Measurements from ENCODE around the gene TFAP2E. TPM values are rescaled to one million over a fixed set of nuclear protein-coding genes. Genes with fewer than 3 reads are reported as not detected.

TFAP2E gene
- polyA plus RNA-seq, 1 donor: 0.98 TPM

- DNase-seq: no peak
These were observed 71.1 kb downstream of the TFAP2E start for GRCh38 chr1:35644204-35644603.

Other genes starting within 250 kb of the TFAP2E start
- 95.7 TPM for gene KIAA0319L, start 15.9 kb upstream of the TFAP2E start, polyA plus RNA-seq (ENCODE audit: insufficient read length)
- gene NCDN, start 15.5 kb upstream of the TFAP2E start, polyA plus RNA-seq (ENCODE audit: insufficient read length): 14.9 TPM
- gene PSMB2, start 68.2 kb downstream of the TFAP2E start, polyA plus RNA-seq (ENCODE audit: insufficient read length): 80.3 TPM
- gene C1orf216, start 145.6 kb downstream of the TFAP2E start, polyA plus RNA-seq (ENCODE audit: insufficient read length): 10.8 TPM
- gene CLSPN, start 196.7 kb downstream of the TFAP2E start, polyA plus RNA-seq (ENCODE audit: insufficient read length): 21.1 TPM
- 38.3 TPM for gene AGO4, start 234.7 kb downstream of the TFAP2E start, polyA plus RNA-seq (ENCODE audit: insufficient read length)

All from left kidney (tissue), 2 donors.